ENCODE measurements around the gene IL1R2. TPM values are rescaled to one million over a fixed set of nuclear protein-coding genes. Genes with fewer than 3 reads are reported as not detected.

IL1R2 gene, protein sequence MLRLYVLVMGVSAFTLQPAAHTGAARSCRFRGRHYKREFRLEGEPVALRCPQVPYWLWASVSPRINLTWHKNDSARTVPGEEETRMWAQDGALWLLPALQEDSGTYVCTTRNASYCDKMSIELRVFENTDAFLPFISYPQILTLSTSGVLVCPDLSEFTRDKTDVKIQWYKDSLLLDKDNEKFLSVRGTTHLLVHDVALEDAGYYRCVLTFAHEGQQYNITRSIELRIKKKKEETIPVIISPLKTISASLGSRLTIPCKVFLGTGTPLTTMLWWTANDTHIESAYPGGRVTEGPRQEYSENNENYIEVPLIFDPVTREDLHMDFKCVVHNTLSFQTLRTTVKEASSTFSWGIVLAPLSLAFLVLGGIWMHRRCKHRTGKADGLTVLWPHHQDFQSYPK
- total RNA-seq (0.17 and 1.0 TPM in 2 replicates), polyA plus RNA-seq (0.20 and 0.51 TPM in 2 replicates), polyA minus RNA-seq (ENCODE audit: low replicate concordance) (not detected in 2 replicates)
- polyA plus RNA-seq (2012) = 0.23 and 0.27 TPM in 2 replicates

DNA sequence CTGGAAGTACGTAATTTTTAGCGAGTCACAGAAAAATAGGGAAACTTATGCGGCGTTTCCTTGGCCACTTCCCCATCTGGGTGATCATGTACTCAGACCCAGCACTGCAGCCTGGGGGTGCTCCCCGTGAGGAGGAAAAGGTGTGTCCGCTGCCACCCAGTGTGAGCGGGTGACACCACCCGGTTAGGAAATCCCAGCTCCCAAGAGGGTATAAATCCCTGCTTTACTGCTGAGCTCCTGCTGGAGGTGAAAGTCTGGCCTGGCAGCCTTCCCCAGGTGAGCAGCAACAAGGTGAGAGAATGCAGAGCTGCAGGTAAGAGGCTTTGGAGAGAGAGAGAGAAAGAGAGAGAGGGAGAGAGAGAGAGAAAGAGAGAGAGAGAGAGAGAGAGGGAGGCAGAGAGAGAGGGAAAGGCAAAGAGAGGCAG is at the start of gene IL1R2:
Gene IL1R2, plus strand, starts transcription at position 240 of the 425 bp plus-strand sequence. CDS start 16,616 bp downstream, outside the sequence.
- Histone ChIP-seq H3K4me3 (replicated peaks in 1 of 4; ENCODE audit: control extremely low read depth in 1 of 4, insufficient read depth in 1 of 4, low read depth in 3 of 4, low read length in 4 of 4) (no peak within 1 kb of the TSS), H3K9me3 (ENCODE audit: control insufficient read depth, insufficient read depth, low read depth, low read length) (no peaks in the 10 kb centered on the region), H3K4me1 (ENCODE audit: control insufficient read depth, extremely low read depth, insufficient read depth, low read length) (no peaks in the 10 kb centered on the region), H3K36me3 (ENCODE audit: control insufficient read depth, insufficient read depth, low read length) (no peaks in the 10 kb centered on the region), H2AFZ (ENCODE audit: low read length) (no peak within 1 kb of the TSS), H3K4me2 (ENCODE audit: extremely low read depth, insufficient read depth, low read length) (no peak within 1 kb of the TSS), H3K27ac (ENCODE audit: insufficient read depth, low read length) (no peak within 1 kb of the TSS), H3K9ac (ENCODE audit: insufficient read depth, low read length) (no peak within 1 kb of the TSS), H3K79me2 (ENCODE audit: control insufficient read depth, insufficient read depth, low read length) (no peaks in the 10 kb centered on the region), H4K20me1 (ENCODE audit: control insufficient read depth, extremely low read depth, insufficient read depth, low read length) (no peaks in the 10 kb centered on the region), H3K27me3 (ENCODE audit: control insufficient read depth, insufficient read depth, low read length) (peaks cover 42% of the 10 kb centered on the region)
- no peak for DNase-seq (ENCODE audit: low read depth in 2 of 2)
- no peak for TF ChIP-seq EZH2 (IDR thresholded peaks at IDR 0.05; ENCODE audit: low read length, missing control alignments)
- TF ChIP-seq, protein P1, sequence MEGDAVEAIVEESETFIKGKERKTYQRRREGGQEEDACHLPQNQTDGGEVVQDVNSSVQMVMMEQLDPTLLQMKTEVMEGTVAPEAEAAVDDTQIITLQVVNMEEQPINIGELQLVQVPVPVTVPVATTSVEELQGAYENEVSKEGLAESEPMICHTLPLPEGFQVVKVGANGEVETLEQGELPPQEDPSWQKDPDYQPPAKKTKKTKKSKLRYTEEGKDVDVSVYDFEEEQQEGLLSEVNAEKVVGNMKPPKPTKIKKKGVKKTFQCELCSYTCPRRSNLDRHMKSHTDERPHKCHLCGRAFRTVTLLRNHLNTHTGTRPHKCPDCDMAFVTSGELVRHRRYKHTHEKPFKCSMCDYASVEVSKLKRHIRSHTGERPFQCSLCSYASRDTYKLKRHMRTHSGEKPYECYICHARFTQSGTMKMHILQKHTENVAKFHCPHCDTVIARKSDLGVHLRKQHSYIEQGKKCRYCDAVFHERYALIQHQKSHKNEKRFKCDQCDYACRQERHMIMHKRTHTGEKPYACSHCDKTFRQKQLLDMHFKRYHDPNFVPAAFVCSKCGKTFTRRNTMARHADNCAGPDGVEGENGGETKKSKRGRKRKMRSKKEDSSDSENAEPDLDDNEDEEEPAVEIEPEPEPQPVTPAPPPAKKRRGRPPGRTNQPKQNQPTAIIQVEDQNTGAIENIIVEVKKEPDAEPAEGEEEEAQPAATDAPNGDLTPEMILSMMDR (conservative IDR thresholded peaks at IDR 0.05 in 1 of 2, IDR thresholded peaks at IDR 0.05 in 1 of 2; ENCODE audit: low read depth in 1 of 2, low read length in 2 of 2) = no peak

DNA sequence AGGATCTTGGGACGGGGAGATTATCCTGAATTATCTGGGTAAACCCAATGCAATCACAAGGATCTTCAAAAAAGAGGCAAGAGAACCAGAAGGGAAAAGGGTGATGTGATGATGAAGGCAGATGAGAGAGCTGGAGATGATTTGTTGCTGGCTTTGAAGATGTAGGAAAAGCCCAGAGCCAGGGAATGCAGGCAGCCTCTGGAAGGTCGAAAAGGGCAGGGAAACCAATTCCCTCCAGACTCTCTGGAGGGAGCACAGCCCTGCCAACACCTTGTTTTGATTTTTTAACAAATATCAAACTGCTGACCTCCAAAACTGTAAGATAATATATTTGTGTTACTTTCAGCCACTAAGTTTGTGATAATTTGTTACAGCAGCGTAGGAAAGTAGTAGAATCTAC is 48.9 kb upstream of the IL1R2 start:
- Histone ChIP-seq H3K9me3 (ENCODE audit: control insufficient read depth, insufficient read depth, low read depth, low read length) (no peaks in the 10 kb centered on the region), H3K27ac (ENCODE audit: insufficient read depth, low read length) (no peak overlapping the region), H3K4me3 (replicated peaks in 1 of 4; ENCODE audit: control extremely low read depth in 1 of 4, insufficient read depth in 1 of 4, low read depth in 3 of 4, low read length in 4 of 4) (no peak overlapping the region), H3K4me1 (ENCODE audit: control insufficient read depth, extremely low read depth, insufficient read depth, low read length) (no peaks in the 10 kb centered on the region), H4K20me1 (ENCODE audit: control insufficient read depth, extremely low read depth, insufficient read depth, low read length) (no peaks in the 10 kb centered on the region), H3K27me3 (ENCODE audit: control insufficient read depth, insufficient read depth, low read length) (no peaks in the 10 kb centered on the region), H2AFZ (ENCODE audit: low read length) (no peak overlapping the region), H3K79me2 (ENCODE audit: control insufficient read depth, insufficient read depth, low read length) (no peaks in the 10 kb centered on the region), H3K4me2 (ENCODE audit: extremely low read depth, insufficient read depth, low read length) (no peak overlapping the region), H3K9ac (ENCODE audit: insufficient read depth, low read length) (no peak overlapping the region), H3K36me3 (ENCODE audit: control insufficient read depth, insufficient read depth, low read length) (no peaks in the 10 kb centered on the region)
- DNase-seq (ENCODE audit: low read depth in 2 of 2) = no peak
- TF ChIP-seq EZH2 (IDR thresholded peaks at IDR 0.05; ENCODE audit: low read length, missing control alignments) = no peak
- TF ChIP-seq, protein P1 (conservative IDR thresholded peaks at IDR 0.05 in 1 of 2, IDR thresholded peaks at IDR 0.05 in 1 of 2; ENCODE audit: low read depth in 1 of 2, low read length in 2 of 2) = no peak

DNA sequence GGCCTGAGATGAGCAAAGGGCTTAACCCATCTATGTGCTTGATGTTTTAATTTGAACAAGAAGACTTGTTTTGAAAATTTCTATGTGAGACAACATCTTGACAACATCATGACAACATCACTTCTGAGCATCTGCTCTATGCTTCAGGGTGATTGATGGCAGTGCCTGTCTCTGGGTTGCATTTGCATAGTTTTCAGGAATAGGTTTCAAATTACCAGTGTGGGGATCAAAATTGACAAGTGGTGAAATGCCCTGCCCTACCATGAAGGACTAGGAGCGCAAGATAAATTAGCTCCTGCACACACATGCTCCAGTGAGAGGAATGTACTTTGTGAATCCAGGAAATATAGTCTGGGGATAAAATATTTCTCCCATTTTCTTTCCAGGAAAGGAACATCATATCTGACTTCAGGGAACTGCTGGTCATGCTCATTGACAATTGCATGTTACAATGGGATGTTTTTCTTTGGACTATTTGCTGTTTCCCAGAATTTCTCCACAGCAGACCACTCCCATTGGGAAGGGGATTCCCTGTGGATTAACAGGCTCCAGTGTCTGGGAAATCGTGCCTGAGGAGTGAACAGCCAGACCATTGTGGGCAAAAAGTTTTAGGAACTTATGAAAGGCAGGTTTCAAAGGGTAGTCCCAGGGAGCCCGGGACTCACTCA is 45.3 kb upstream of the IL1R2 start:
- Histone ChIP-seq H3K4me3 (replicated peaks in 1 of 4; ENCODE audit: control extremely low read depth in 1 of 4, insufficient read depth in 1 of 4, low read depth in 3 of 4, low read length in 4 of 4) (no peak overlapping the region), H2AFZ (ENCODE audit: low read length) (no peak overlapping the region), H4K20me1 (ENCODE audit: control insufficient read depth, extremely low read depth, insufficient read depth, low read length) (no peaks in the 10 kb centered on the region), H3K27me3 (ENCODE audit: control insufficient read depth, insufficient read depth, low read length) (no peaks in the 10 kb centered on the region), H3K4me2 (ENCODE audit: extremely low read depth, insufficient read depth, low read length) (no peak overlapping the region), H3K4me1 (ENCODE audit: control insufficient read depth, extremely low read depth, insufficient read depth, low read length) (no peaks in the 10 kb centered on the region), H3K27ac (ENCODE audit: insufficient read depth, low read length) (no peak overlapping the region), H3K9ac (ENCODE audit: insufficient read depth, low read length) (no peak overlapping the region), H3K36me3 (ENCODE audit: control insufficient read depth, insufficient read depth, low read length) (no peaks in the 10 kb centered on the region), H3K79me2 (ENCODE audit: control insufficient read depth, insufficient read depth, low read length) (no peaks in the 10 kb centered on the region), H3K9me3 (ENCODE audit: control insufficient read depth, insufficient read depth, low read depth, low read length) (no peaks in the 10 kb centered on the region)
- no peak for DNase-seq (ENCODE audit: low read depth in 2 of 2)
- TF ChIP-seq EZH2 (IDR thresholded peaks at IDR 0.05; ENCODE audit: low read length, missing control alignments) = no peak
- TF ChIP-seq, protein P1 (conservative IDR thresholded peaks at IDR 0.05 in 1 of 2, IDR thresholded peaks at IDR 0.05 in 1 of 2; ENCODE audit: low read depth in 1 of 2, low read length in 2 of 2) = no peak
